ENCODE measurements around the gene UFSP1. TPM values are rescaled to one million over a fixed set of nuclear protein-coding genes. Genes with fewer than 3 reads are reported as not detected.

Gene UFSP1
- total RNA-seq, 6 donors from 2014 or later: 0.55 to 8.5 (median 4.8) TPM; not detected in 1

- TF ChIP-seq EP300 (IDR thresholded peaks at IDR 0.05) (no peak), POLR2AphosphoS5 (IDR thresholded peaks at IDR 0.05) (no peak), POLR2A (IDR thresholded peaks at IDR 0.05) (no peak), CTCF (IDR thresholded peaks at IDR 0.05) (no peak)
- WGBS, 2 donors: 84 to 89% methylated on average over 4 of the region's 4 CpGs
- H3K4me3 ChIP-seq: no peak overlapping the region
- H3K36me3 ChIP-seq: no peaks in the 10 kb centered on the region
- H3K27me3 ChIP-seq: no peaks in the 10 kb centered on the region
- no peak overlapping the region for H3K27ac ChIP-seq
- DNase-seq: no peak
- no peak for ATAC-seq (ENCODE audit: low FRiP score in 2 of 2)
- peaks cover 7% of the 10 kb centered on the region in 4 donors for H3K4me1 ChIP-seq
- H3K9me3 ChIP-seq: no peaks in the 10 kb centered on the region
Observed at GRCh38 chr7:100847360-100847759, 42.2 kb downstream of the UFSP1 start.

GRCh38 chr7:100840470-100841100 is 48.9 kb downstream of the UFSP1 start:
- Histone ChIP-seq H3K9me3 (no peaks in the 10 kb centered on the region), H3K4me1 (peaks cover 9 to 20% (median 12%) of the 10 kb centered on the region in 4 donors), H3K27me3 (no peaks in the 10 kb centered on the region), H3K27ac (no peak overlapping the region), H3K4me3 (no peak overlapping the region), H3K36me3 (no peaks in the 10 kb centered on the region)
- ATAC-seq (ENCODE audit: low FRiP score in 2 of 2) (no peak), DNase-seq (no peak)
- 58 to 73% methylated on average over 8 of the region's 8 CpGs for WGBS, 2 donors
- TF ChIP-seq CTCF (IDR thresholded peaks at IDR 0.05) (no peak), POLR2A (IDR thresholded peaks at IDR 0.05) (no peak), POLR2AphosphoS5 (IDR thresholded peaks at IDR 0.05) (no peak), EP300 (IDR thresholded peaks at IDR 0.05) (no peak)

GRCh38 chr7:100839361-100839760 is 50.2 kb downstream of the UFSP1 start:
- peaks cover 9 to 30% (median 17%) of the 10 kb centered on the region in 4 donors for H3K4me1 ChIP-seq
- no peak for TF ChIP-seq POLR2A (IDR thresholded peaks at IDR 0.05)
- no peak for TF ChIP-seq EP300 (IDR thresholded peaks at IDR 0.05)
- 94 to 95% methylated on average over 18 of the region's 18 CpGs for WGBS, 2 donors
- H3K36me3 ChIP-seq: no peaks in the 10 kb centered on the region
- H3K9me3 ChIP-seq: no peaks in the 10 kb centered on the region
- ATAC-seq (ENCODE audit: low FRiP score in 2 of 2): no peak
- no peak overlapping the region for H3K27ac ChIP-seq
- DNase-seq: no peak
- no peaks in the 10 kb centered on the region for H3K27me3 ChIP-seq
- H3K4me3 ChIP-seq: no peak overlapping the region

Small RNA genes within 50 kb of the gene (small RNA-seq; reads per million reads assigned to genes)
- gene RN7SL549P: 0 reads per million in 4 donors
- 0 reads per million in 4 donors for gene RPS29P15

Other genes with a start within 250 kb of the UFSP1 start
- gene TFR2, start 248.2 kb downstream of the UFSP1 start, total RNA-seq: 1 to 10 TPM in 1 of 6 donors, under 1 TPM in 4, not detected in 1; 0.20 to 2.1 (median 0.89) TPM
- gene ACTL6B, start 233.3 kb downstream of the UFSP1 start, total RNA-seq: not detected
- gene GNB2, start 216.0 kb downstream of the UFSP1 start, total RNA-seq: 100 to 1,000 TPM; 153 to 291 (median 278) TPM
- 100 to 1,000 TPM in 1 of 6 donors, 10 to 100 TPM in 5; 18.7 to 151 (median 52.9) TPM for gene GIGYF1, start 195.5 kb downstream of the UFSP1 start, total RNA-seq
- gene POP7, start 183.6 kb downstream of the UFSP1 start, total RNA-seq: 10 to 100 TPM in 5 of 6 donors, 1 to 10 TPM in 1; 9.4 to 32.5 (median 22.2) TPM
- under 1 TPM in 1 of 6 donors, not detected in 5; 0.20 TPM for gene EPO, start 169.2 kb downstream of the UFSP1 start, total RNA-seq
- gene ZAN, start 156.1 kb downstream of the UFSP1 start, total RNA-seq: not detected
- gene EPHB4, start 62.2 kb downstream of the UFSP1 start, total RNA-seq: 10 to 100 TPM; 36.7 to 96.5 (median 56.6) TPM
- gene SLC12A9, start 37.0 kb downstream of the UFSP1 start, total RNA-seq: 10 to 100 TPM; 14.5 to 50.1 (median 43.9) TPM
- gene TRIP6, start 22.3 kb downstream of the UFSP1 start, total RNA-seq: 10 to 100 TPM; 17.8 to 74.3 (median 67.3) TPM
- 100 to 1,000 TPM in 4 of 6 donors, 10 to 100 TPM in 2; 57.9 to 324 (median 111) TPM for gene SRRT, start 14.6 kb downstream of the UFSP1 start, total RNA-seq
- gene ACHE, start 6.2 kb upstream of the UFSP1 start, total RNA-seq: 1 to 10 TPM in 5 of 6 donors, not detected in 1; 1.3 to 2.9 (median 2.2) TPM
- gene MUC3A, start 59.8 kb upstream of the UFSP1 start, total RNA-seq: 1 to 10 TPM in 3 of 6 donors, under 1 TPM in 3; 0.30 to 3.1 (median 0.94) TPM
- gene MUC12, start 79.8 kb upstream of the UFSP1 start, total RNA-seq: 1 to 10 TPM in 2 of 6 donors, under 1 TPM in 1, not detected in 3; 0.69 to 2.1 (median 1.8) TPM
- not detected for gene MUC17, start 130.4 kb upstream of the UFSP1 start, total RNA-seq
- 10 to 100 TPM; 25.4 to 66.1 (median 51.3) TPM for gene TRIM56, start 195.8 kb upstream of the UFSP1 start, total RNA-seq
- gene SERPINE1, start 237.4 kb upstream of the UFSP1 start, total RNA-seq: 100 to 1,000 TPM in 1 of 6 donors, 10 to 100 TPM in 4, 1 to 10 TPM in 1; 8.4 to 125 (median 24.0) TPM